Tibial nerve (tissue), 4 donors: ENCODE data around the gene KLHL14.
"Not testable (repeated sequence)": the region's sequence is repeated elsewhere in the genome, so short reads cannot be mapped to it uniquely, and the experiment has no call there.

Source experiments
- CTCF ChIP-seq, 5 experiments: fragments of 200-600 bp in 3 of 5; fragments of 450-650 bp in 2 of 5; sonication (generic) in 3 of 5; IDR thresholded peaks; one replicate each; pipeline ENCODE4 v1.5.1; 2016 to 2019; ENCODE audit warnings: antibody characterized with exemption in 5 of 5, mild to moderate bottlenecking in 3 of 5, moderate library complexity in 2 of 5
- EP300 ChIP-seq, 2 donors: sonication (generic); formaldehyde crosslinking; IDR thresholded peaks; one replicate each; pipeline ENCODE4 v1.6.1; 2017; ENCODE audit warnings: antibody characterized with exemption in 2 of 2, mild to moderate bottlenecking in 1 of 2
- POLR2A ChIP-seq, 2 donors: fragments of 450-650 bp; IDR thresholded peaks; one replicate each; pipeline ENCODE4 v1.6.1; 2017; ENCODE audit warnings: antibody characterized with exemption in 2 of 2, mild to moderate bottlenecking in 2 of 2, moderate library complexity in 2 of 2

- not testable (repeated sequence) for TF ChIP-seq CTCF, POLR2A, EP300 (IDR thresholded peaks at IDR 0.05)
These were observed 21.8 kb upstream of the KLHL14 start for GRCh38 chr18:32794667-32795066.
